Measurements from ENCODE around the gene UBE2S.

The UBE2S gene

DNA sequence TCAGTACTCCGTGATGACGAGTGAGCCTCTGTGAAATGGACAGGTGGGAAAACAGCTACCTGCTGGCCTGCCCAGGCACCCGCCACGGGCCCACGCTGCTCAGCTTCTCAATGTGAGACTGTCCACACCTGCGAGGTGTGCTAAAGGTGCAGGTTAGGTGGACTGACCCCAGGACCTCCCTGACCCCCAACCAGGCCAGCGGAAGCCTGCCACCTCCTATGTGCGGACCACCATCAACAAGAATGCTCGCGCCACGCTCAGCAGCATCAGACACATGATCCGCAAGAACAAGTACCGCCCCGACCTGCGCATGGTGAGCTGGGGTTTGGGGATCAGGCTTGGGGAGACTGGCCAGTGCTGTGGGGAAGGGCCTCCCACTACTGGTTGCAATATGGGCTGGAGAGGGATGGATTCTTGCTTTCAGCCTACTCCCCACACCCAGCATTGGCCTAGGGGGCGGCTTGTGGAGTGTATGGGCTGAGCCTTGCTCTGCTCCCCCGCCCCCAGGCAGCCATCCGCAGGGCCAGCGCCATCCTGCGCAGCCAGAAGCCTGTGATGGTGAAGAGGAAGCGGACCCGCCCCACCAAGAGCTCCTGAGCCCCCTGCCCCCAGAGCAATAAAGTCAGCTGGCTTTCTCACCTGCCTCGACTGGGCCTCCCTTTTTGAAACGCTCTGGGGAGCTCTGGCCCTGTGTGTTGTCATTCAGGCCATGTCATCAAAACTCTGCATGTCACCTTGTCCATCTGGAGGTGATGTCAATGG lies 19.7 kb downstream of the UBE2S start:
- no peak for TF ChIP-seq TCF12 (IDR thresholded peaks at IDR 0.05; ENCODE audit: low read depth)
- no peak for TF ChIP-seq TAF1 (IDR thresholded peaks at IDR 0.05; ENCODE audit: low read depth)
- TF ChIP-seq RAD21 (IDR thresholded peaks at IDR 0.05; ENCODE audit: low read depth) = no peak
- TF ChIP-seq YY1 (IDR thresholded peaks at IDR 0.05; ENCODE audit: low read depth) = no peak
- TF ChIP-seq EP300 (IDR thresholded peaks at IDR 0.05; ENCODE audit: borderline replicate concordance) = no peak
- TF ChIP-seq ZBTB7A (IDR thresholded peaks at IDR 0.05; ENCODE audit: low read depth) = no peak
- TF ChIP-seq TEAD4 (IDR thresholded peaks at IDR 0.05) = no peak
- TF ChIP-seq, protein P1, sequence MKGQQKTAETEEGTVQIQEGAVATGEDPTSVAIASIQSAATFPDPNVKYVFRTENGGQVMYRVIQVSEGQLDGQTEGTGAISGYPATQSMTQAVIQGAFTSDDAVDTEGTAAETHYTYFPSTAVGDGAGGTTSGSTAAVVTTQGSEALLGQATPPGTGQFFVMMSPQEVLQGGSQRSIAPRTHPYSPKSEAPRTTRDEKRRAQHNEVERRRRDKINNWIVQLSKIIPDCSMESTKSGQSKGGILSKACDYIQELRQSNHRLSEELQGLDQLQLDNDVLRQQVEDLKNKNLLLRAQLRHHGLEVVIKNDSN (IDR thresholded peaks at IDR 0.05) = no peak
- TF ChIP-seq, protein P2, sequence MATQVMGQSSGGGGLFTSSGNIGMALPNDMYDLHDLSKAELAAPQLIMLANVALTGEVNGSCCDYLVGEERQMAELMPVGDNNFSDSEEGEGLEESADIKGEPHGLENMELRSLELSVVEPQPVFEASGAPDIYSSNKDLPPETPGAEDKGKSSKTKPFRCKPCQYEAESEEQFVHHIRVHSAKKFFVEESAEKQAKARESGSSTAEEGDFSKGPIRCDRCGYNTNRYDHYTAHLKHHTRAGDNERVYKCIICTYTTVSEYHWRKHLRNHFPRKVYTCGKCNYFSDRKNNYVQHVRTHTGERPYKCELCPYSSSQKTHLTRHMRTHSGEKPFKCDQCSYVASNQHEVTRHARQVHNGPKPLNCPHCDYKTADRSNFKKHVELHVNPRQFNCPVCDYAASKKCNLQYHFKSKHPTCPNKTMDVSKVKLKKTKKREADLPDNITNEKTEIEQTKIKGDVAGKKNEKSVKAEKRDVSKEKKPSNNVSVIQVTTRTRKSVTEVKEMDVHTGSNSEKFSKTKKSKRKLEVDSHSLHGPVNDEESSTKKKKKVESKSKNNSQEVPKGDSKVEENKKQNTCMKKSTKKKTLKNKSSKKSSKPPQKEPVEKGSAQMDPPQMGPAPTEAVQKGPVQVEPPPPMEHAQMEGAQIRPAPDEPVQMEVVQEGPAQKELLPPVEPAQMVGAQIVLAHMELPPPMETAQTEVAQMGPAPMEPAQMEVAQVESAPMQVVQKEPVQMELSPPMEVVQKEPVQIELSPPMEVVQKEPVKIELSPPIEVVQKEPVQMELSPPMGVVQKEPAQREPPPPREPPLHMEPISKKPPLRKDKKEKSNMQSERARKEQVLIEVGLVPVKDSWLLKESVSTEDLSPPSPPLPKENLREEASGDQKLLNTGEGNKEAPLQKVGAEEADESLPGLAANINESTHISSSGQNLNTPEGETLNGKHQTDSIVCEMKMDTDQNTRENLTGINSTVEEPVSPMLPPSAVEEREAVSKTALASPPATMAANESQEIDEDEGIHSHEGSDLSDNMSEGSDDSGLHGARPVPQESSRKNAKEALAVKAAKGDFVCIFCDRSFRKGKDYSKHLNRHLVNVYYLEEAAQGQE (IDR thresholded peaks at IDR 0.05; ENCODE audit: low read depth) = no peak
- TF ChIP-seq NFIC (IDR thresholded peaks at IDR 0.05) = no peak
- TF ChIP-seq EGR1 (IDR thresholded peaks at IDR 0.05) = no peak
- no peak for TF ChIP-seq CEBPB (IDR thresholded peaks at IDR 0.05)
- TF ChIP-seq CREB1 (IDR thresholded peaks at IDR 0.05; ENCODE audit: low read depth) = no peak
- TF ChIP-seq FOXM1 (IDR thresholded peaks at IDR 0.05; ENCODE audit: borderline replicate concordance, low read depth) = no peak

DNA sequence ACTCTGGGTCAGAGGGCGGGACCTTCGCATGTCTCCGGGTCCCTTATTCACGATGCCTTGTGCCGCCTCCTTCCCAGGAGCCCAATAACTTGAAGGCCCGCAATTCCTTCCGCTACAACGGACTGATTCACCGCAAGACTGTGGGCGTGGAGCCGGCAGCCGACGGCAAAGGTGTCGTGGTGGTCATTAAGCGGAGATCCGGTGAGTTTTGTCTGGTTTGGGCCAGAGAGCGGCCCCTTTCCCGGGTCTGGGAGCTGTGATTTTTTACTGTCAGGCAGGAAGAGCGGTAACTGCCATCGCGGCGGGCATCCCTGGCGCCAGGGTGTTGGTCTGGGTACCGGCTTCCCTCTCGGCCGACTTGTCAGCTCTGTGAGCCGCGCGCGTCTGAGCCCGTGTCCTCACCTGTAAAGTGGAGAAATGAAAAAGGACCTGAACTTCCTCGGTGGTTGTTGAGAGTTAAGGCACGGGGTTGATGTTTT lies 21.1 kb downstream of the UBE2S start:
- TF ChIP-seq YY1 (IDR thresholded peaks at IDR 0.05; ENCODE audit: low read depth) = no peak
- TF ChIP-seq, protein P2 (IDR thresholded peaks at IDR 0.05; ENCODE audit: low read depth) = no peak
- no peak for TF ChIP-seq CREB1 (IDR thresholded peaks at IDR 0.05; ENCODE audit: low read depth)
- TF ChIP-seq, protein P1 (IDR thresholded peaks at IDR 0.05) = no peak
- no peak for TF ChIP-seq FOXM1 (IDR thresholded peaks at IDR 0.05; ENCODE audit: borderline replicate concordance, low read depth)
- TF ChIP-seq CEBPB (IDR thresholded peaks at IDR 0.05) = no peak
- no peak for TF ChIP-seq ZBTB7A (IDR thresholded peaks at IDR 0.05; ENCODE audit: low read depth)
- no peak for TF ChIP-seq EGR1 (IDR thresholded peaks at IDR 0.05)
- TF ChIP-seq TAF1 (IDR thresholded peaks at IDR 0.05; ENCODE audit: low read depth) = no peak
- no peak for TF ChIP-seq RAD21 (IDR thresholded peaks at IDR 0.05; ENCODE audit: low read depth)
- TF ChIP-seq, protein P3, sequence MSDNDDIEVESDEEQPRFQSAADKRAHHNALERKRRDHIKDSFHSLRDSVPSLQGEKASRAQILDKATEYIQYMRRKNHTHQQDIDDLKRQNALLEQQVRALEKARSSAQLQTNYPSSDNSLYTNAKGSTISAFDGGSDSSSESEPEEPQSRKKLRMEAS (IDR thresholded peaks at IDR 0.05) = no peak

DNA sequence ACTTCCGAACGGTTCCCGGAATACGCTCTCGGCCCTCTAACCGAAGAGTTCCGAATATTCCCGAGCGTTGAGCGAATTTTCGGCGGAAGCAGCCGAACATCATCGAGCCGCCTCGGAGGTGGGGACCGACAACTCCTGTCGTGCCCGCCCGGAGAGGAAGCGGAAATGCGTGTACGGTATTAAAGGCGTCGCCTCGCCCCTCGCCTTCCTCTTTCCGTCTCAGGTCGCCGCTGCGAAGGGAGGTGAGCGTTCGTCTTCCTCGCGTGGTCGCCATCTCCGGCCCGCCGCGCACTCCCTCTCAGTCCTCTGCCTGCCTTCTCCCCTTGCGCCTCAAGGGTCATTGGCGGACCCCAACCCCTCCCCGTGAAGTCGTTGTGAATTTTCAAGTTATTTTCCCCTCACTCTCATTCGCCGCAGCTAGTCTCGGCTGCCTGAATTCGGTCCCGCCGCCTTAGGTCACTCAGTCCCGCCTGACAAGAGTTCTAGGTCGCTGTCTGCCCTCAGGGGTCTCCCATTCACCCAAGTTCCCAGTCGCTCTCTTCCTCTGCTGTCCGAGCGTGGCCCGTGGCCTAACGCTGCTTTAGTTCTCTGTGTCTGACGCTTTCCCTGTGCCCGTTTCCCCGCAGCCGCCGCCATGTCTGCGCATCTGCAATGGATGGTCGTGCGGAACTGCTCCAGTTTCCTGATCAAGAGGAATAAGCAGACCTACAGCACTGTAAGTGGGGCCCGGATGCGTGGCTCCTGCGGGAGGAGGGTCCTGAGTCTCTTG lies 21.7 kb downstream of the UBE2S start, which contains the start of gene RPL28:
TSS of gene RPL28 (plus strand) at position 209 of the 769 bp plus-strand sequence. CDS start at position 635, 426 bp downstream.
- no peak for TF ChIP-seq NFIC (IDR thresholded peaks at IDR 0.05)
- peak; percentile 100 for TF ChIP-seq TAF1 (IDR thresholded peaks at IDR 0.05; ENCODE audit: low read depth)
- TF ChIP-seq, protein P1 (IDR thresholded peaks at IDR 0.05) = peak; percentile 35; the same call in 1 of the 2 replicates
- peak; percentile 49; the same call in 1 of the 2 replicates for TF ChIP-seq TCF12 (IDR thresholded peaks at IDR 0.05; ENCODE audit: low read depth)
- TF ChIP-seq CEBPB (IDR thresholded peaks at IDR 0.05) = no peak
- no peak for TF ChIP-seq FOXM1 (IDR thresholded peaks at IDR 0.05; ENCODE audit: borderline replicate concordance, low read depth)
- TF ChIP-seq RAD21 (IDR thresholded peaks at IDR 0.05; ENCODE audit: low read depth) = no peak
- no peak for TF ChIP-seq EP300 (IDR thresholded peaks at IDR 0.05; ENCODE audit: borderline replicate concordance)
- TF ChIP-seq, protein P2 (IDR thresholded peaks at IDR 0.05; ENCODE audit: low read depth) = no peak
- TF ChIP-seq YY1 (IDR thresholded peaks at IDR 0.05; ENCODE audit: low read depth) = peak; percentile 80
- TF ChIP-seq ZBTB7A (IDR thresholded peaks at IDR 0.05; ENCODE audit: low read depth) = no peak
- peak; percentile 34; the same call in 1 of the 2 replicates for TF ChIP-seq TEAD4 (IDR thresholded peaks at IDR 0.05)
- TF ChIP-seq, protein P3 (IDR thresholded peaks at IDR 0.05) = peak; percentile 71
- peak; percentile 52; the same call in 1 of the 2 replicates for TF ChIP-seq CREB1 (IDR thresholded peaks at IDR 0.05; ENCODE audit: low read depth)
- no peak for TF ChIP-seq EGR1 (IDR thresholded peaks at IDR 0.05)

All from Ishikawa (cell line).